Stimulated activated CD4-positive, alpha-beta T cell treated with anti-CD3 and anti-CD28 coated beads, Interleukin-1b, Interleukin-23, amount 100 ng/mL, for 1 hour (primary cell): ENCODE data around the gene AIF1L.
"Not testable (repeated sequence)": the region's sequence is repeated elsewhere in the genome, so short reads cannot be mapped to it uniquely, and the experiment has no call there.

ENCODE experiments used
- DNase-seq, 2 donors: peaks; one replicate each; pipeline ENCODE4 v3.0.0-alpha.2; 2020; ENCODE audit warnings: low read depth in 2 of 2

The AIF1L gene

DNA sequence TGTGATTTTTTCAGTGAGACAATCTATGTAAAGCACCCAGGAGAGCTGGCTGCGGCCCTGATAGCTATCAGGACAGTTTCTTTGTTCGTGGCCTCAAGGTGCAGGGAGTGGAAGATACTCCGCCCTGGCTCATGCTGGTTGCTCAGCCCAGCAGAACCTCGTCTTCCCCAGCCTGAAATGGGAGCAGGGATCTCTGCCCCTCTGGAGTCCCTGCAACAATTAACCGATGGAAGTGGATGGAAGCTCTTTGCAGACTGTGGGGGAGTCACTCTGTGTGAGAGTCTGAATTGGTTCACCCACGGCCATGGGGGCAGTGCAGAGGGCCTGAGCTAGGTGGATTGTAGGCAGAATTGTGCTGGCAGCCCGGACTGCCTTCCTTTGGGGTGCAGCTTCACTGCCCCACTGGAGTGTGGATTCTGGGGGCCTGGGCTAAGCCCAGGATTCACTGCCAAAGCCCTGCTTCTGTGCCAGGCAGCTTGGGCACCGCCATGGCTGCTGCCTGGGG lies 2.8 kb downstream of the AIF1L start:
- DNase-seq, result no peak

DNA sequence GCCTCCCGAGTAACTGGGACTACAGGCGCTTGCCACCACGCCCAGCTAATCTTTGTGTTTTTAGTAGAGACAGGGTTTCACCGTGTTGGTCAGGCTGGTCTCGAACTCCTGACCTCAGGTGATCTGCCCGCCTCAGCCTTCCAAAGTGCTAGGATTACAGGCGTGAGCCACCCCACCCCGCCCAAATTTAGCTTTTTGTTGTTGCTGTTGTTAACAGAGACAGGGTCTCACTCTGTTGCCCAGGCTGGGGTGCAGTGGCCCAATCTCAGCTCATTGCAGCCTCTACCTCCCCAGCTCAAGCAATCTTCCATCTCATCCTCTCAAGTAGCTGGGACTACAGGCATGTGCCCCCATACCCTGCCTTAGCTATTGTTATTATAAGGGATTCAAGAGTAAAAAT lies 3.5 kb downstream of the AIF1L start:
- not testable (repeated sequence) for DNase-seq

DNA sequence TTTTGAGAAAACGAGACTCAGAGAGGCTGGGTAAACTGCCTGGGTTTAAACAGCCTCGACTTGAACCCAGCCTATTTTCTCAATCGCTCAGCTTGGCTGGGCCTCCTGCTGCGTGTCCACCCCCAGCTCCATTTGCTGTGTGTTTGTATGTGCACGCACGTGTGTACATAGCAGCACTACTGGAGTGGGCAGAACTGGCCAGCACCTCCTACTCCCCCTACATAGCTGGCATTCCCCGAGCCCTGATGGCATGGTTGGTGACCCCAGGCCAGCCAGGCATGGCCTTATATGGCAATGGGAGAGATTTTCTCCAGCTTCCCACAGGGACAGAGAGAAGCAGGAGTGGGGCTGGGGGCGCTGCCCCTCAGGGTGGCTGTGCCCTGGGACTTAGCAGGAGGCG lies 4.1 kb downstream of the AIF1L start:
- DNase-seq, result no peak

DNA sequence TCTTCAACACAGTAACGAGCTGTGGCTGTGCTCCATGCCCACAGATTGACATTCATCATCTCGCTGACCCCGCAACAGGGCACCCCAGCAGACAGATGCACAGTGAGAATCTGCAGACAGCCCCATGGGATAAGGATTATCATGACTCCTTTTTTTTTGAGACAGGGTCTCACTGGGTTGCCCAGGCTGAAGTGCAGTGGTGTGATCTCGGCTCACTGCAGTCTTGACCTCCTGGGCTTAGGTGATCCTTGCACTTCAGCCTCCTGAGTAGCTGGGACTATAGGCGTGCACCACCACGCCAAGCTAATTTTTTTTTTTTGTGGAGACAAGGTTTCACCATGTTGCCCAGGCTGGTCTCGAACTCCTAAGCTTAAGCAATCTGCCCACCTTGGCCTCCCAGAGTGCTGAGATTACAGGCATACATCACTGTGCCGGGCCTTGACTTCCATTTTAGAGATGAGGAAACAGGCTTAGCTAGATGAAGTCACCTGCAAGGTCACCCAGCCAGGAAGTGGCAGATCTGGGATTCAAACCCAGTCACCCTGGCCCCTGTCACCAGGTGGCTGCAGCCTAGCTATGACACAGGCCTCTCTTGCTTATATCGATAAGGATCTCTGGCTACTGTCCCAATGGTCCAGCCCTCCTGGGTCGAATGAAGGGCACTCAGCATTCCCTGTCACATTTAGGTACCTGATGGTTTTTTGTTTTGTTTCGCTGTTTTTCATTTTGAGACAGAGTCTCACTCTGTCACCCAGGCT lies 5.1 kb downstream of the AIF1L start:
- no peak for DNase-seq

DNA sequence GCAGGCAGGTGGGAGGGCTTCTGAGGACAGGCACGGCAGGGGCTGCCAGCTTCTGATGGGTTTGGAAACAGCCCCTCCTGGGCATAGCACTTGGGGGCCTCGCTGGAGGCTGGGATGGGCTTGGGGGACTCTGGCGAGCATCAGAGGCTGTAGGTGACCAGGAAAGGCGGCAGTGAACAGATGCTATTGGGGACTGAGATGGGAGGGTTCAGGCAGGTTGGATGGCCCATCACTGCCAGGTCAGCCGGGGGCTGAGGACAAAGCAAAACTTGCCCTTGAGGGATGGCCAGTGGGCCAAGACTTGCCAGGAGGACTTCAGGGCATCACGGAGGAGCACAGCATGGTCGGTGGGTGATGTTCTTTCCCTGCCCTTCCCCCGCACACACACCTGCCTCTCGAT lies 6.7 kb downstream of the AIF1L start:
- DNase-seq, result no peak

- DNase-seq, result no peak
Measured at GRCh38 chr9:131103535-131103934, 7.2 kb downstream of the AIF1L start.

GRCh38 chr9:131104016-131104740 lies 7.8 kb downstream of the AIF1L start:
- no peak for DNase-seq

GRCh38 chr9:131105952-131106351 lies 9.6 kb downstream of the AIF1L start:
- DNase-seq, result no peak

- no peak for DNase-seq
Measured at GRCh38 chr9:131107760-131108159, 11.4 kb downstream of the AIF1L start.

DNA sequence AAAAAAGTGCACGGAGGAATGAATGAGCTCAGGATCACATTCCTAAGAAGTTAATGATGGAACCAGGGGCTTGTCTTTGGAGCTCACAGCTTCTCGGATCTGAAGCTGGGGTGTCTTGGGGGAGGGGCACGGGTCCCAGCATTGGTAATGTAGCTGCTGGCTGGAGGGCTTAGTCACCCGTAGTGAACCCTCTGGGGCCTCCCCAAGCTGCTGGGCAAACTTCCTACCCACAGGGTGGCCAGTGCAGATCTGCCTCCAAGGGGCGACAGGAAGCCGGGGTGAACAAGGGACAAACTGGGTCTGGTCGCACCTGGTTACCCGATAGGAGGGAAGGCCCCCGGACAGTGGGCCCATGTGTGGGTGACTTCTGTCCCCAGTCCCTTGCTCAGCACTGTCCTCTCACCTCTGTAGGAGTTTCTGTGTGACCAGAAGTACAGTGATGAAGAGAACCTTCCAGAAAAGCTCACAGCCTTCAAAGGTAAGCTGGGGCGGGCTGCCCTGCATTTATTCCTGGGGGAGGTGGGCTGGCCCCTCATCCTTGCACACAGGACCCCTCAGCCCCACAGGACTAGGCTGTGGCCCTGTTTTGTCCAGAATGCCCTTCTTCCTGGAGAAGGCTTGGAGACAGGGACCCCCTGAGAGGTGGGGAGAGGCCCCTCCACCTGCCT lies 15.0 kb downstream of the AIF1L start:
- no peak for DNase-seq

DNA sequence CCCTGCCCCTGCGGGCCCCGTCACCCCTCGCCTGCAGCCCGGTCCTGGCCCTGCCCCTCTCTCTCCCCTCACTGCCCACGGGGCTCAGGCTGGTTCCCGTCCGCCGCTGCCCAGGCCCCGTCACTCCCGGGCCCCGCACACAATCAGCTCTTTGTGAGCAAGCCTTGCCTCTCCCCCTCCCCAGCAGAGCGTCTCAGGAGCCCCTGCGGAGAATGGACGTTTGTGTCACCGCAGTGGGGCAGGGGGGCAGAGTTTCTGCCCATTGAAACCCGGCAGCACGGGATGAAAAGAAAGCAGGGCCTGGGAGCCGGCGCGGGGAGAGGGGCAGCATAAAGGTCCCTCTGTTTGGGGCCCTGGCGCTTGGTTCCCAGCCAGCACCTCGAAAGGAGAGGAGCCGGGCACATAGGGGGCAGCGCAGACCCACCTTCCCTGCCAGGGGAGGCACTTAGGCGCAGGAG lies 15.6 kb downstream of the AIF1L start:
- no peak for DNase-seq

DNA sequence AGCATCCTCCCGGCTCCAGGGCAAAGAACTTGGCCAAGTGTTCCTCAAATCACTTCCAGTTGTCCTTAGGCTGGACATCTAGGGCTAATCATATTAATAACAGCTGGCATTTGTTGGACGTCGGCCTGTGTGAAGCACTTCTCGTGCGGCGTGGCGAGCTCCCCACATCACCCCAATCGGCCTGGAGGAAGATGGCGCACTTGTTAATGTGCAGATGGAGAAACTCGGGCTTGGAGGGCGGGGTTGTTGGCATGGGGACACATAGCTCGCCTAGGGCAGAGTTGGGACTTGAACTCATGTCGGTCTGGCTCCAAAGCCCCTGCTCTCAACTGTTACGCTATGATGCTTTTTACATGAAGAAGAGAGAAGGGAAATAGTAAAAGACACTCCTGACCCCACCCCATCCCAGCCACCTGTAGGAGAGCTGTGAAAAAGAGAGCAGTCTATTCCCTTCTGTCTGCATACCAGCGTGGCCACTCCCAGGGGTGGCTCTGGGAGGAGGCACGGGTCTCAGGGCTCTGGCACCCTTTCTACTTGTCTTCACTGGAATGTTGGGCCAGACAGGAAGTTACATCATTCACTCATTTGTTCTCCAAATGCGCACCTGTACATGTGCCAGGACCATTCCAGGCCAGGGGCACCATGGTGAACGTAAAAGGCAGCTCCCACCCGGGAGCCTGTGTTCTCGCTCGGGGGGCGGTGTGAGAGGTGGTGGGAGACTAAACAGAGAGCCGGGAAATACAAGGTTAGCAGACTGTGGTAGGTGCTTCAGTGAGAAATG lies 16.2 kb downstream of the AIF1L start:
- no peak for DNase-seq

DNA sequence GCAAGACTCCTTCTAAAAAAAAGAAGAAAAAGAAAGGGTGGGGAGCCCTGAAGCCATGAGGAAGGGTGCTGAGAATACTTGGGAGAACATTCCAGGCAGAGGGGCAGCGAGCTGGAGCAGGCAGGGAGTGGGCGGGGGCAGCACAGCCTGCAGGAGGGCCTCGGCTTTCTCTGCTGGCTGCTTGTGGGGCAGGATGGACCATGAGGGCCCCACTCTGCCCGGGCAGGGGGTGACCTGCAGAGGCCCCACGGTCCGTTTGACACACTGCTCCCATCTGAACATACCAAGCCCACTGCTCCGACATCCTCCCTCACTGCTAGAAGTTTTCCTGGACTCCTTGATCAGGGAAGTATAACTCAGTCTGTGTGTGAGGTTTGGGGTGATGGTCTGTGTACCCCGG lies 17.3 kb downstream of the AIF1L start:
- no peak for DNase-seq

- DNase-seq, result no peak
Measured at GRCh38 chr9:131114084-131114535, 17.8 kb downstream of the AIF1L start.

DNA sequence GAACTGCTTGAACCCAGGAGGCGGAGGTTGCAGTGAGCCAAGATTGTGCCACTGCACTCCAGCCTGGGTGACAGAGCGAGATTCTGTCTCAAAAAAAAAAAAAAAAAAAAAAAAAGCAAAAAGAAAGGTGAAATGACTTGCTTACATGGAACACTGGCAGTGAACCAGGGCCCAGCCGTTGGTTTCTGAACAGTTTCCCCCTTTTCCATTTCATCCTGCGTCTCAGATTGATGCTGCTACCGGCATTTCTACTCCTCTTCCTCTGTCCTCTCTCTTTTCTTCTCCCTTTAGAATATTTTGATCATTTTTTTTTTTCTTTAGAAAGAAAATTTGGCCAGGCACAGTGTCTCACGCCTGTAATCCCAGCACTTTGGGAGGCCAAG lies 19.0 kb downstream of the AIF1L start:
- DNase-seq, result not testable (repeated sequence)

DNA sequence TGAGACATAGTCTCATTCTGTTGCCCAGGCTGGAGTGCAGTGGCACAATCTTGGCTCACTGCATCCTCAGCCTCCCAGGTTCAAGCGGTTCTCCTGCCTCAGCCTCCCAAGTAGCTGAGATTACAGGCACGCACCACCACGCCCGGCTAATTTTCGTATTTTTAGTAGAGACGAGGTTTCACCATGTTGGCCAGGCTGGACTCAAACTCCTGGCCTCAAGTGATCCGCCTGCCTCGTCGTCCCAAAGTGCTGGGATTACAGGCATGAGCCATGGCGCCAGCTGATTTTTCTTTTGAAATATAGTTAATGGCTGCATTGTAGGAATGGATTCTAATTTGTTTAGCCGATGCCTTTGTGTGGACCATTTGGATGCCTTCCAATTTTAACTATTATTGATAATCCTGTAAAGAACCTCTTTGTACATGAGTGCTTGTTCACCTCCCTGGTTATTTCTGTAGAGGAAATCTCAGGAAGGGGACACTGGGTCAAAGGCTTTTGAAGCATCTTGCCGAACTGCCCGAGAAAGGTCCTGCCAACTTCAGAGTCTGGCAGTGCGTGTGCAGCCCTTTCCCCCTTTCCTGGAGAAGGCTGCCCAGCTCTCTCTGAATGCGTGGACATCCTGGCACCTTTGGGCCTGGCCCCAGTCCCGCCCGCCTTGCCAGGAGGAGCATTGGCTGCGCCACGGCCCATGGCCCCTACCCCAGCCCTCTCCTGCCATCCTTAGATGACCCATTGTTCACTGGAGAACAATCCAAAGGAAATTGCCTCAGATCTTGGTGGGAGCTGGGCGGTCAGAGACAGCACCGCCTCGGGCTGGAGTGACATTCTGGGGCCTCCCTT lies 20.2 kb downstream of the AIF1L start:
- DNase-seq, result no peak

DNA sequence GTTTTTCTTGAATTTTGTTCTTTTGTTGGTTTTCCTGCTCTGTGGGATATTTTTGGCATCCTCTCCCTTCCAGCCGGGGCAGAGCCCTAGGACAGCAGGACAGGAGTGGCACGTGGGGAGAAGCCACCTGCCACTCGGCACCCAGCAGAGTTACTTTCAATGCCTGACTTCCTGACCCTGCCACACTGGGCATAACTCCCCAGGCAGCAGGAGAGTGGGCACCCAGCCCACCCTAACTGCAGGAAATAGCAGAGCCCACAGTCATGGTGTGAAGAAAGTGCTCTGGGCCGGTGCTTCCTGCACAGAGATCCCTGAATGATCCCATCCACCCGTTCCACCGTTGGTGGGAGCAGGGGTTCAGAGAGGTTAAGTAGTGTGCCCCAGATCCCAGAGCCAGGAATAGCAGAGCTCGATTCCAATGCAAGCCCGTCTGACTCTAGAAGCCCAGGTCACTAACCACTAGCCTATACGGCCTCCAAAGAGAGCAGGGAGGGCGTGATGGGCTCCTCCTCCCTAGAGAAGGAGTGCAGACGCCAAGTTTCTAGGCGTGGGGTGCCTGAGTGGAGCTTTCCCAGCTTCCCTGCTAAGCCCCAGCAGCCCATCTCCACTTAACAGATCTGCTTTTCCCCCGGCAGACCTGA lies 20.9 kb downstream of the AIF1L start:
- DNase-seq, result no peak

- DNase-seq, result no peak
Measured at GRCh38 chr9:131117762-131118145, 21.4 kb downstream of the AIF1L start.

GRCh38 chr9:131119600-131119999 lies 23.3 kb downstream of the AIF1L start:
- DNase-seq, result no peak

GRCh38 chr9:131120620-131121228 lies 24.4 kb downstream of the AIF1L start:
- DNase-seq, result no peak
